Measurements from ENCODE around the gene SLC18A2. TPM values are rescaled to one million over a fixed set of nuclear protein-coding genes. Genes with fewer than 3 reads are reported as not detected.
"Not testable (repeated sequence)": the region's sequence is repeated elsewhere in the genome, so short reads cannot be mapped to it uniquely, and the experiment has no call there.

SLC18A2 gene
- total RNA-seq, 2 donors from 2014 or later: 1.2 to 1.6 TPM

DNA sequence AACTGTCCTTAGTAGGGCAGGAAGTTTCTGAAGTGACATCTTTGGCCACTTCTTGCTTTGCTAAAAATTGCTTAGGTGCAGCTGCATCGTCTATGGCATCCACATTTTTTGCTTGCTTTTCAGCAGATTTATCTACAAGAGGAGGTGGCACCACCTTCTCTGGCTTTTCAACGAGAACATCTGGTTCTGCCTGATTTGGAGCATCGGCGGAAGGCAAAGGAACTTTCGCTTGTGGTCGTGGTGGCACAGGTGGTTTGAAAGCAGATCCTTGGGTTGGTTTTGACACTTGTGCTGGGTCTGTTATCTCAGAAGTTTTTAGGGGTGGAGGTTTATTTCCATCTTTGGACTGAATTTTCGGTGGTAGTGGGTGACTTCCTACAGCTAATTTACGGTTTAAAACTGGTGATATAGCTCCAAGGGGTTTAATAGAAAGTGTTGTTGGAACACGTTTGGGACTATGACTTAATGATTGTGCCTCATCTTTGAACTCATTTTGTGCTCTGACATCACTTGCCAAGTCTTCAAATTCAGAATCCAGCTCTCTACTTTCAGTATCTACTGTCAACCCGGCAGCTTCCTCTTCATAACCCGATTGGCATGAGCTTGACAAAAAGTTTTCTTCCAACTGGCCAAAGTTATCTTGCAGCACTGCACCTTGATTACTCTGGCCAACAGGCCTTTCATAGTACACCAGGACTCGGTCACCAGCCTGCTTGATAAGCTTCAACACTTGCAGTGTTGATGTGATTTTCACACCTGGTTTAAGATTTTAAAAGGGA is 44.0 kb downstream of the SLC18A2 start:
- TF ChIP-seq, protein P1, sequence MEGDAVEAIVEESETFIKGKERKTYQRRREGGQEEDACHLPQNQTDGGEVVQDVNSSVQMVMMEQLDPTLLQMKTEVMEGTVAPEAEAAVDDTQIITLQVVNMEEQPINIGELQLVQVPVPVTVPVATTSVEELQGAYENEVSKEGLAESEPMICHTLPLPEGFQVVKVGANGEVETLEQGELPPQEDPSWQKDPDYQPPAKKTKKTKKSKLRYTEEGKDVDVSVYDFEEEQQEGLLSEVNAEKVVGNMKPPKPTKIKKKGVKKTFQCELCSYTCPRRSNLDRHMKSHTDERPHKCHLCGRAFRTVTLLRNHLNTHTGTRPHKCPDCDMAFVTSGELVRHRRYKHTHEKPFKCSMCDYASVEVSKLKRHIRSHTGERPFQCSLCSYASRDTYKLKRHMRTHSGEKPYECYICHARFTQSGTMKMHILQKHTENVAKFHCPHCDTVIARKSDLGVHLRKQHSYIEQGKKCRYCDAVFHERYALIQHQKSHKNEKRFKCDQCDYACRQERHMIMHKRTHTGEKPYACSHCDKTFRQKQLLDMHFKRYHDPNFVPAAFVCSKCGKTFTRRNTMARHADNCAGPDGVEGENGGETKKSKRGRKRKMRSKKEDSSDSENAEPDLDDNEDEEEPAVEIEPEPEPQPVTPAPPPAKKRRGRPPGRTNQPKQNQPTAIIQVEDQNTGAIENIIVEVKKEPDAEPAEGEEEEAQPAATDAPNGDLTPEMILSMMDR (IDR thresholded peaks at IDR 0.05): no peak
- H3K27ac ChIP-seq: no peak overlapping the region
- no peak overlapping the region for H3K4me3 ChIP-seq
- H3K36me3 ChIP-seq: no peaks in the 10 kb centered on the region
- intact Hi-C loops (cut with DNase I): no loop called here
- no peaks in the 10 kb centered on the region for H3K9me3 ChIP-seq
- H3K4me1 ChIP-seq: no peaks in the 10 kb centered on the region
- H3K9ac ChIP-seq (ENCODE audit: low read depth in 2 of 2, low read length in 2 of 2): no peak overlapping the region
- DNase-seq: no peak
- H3K27me3 ChIP-seq: no peaks in the 10 kb centered on the region

DNA sequence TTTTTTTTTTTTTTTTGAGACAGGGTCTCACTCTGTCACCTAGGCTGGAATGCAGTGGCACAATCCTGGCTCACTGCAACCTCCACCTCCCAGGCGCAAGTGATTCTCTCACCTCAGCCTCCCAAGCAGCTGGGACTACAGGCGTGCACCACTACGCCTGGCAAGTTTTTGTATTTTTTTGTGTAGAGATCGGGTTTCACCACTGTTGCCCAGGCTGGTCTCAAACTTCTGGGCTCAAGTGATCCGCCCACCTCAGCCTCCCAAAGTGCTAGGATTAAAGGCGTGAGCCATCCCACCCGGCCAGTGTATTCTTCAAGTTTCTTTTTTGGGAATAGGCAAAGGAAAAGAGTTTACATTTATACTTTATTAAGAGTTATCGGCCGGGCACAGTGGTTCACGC is 50.0 kb downstream of the SLC18A2 start:
- H3K9me3 ChIP-seq; H3K27ac ChIP-seq; intact Hi-C loops (cut with DNase I); H3K4me1 ChIP-seq; DNase-seq; H3K4me3 ChIP-seq; H3K27me3 ChIP-seq; H3K9ac ChIP-seq (ENCODE audit: low read depth in 2 of 2, low read length in 2 of 2); H3K36me3 ChIP-seq: not testable (repeated sequence)

DNA sequence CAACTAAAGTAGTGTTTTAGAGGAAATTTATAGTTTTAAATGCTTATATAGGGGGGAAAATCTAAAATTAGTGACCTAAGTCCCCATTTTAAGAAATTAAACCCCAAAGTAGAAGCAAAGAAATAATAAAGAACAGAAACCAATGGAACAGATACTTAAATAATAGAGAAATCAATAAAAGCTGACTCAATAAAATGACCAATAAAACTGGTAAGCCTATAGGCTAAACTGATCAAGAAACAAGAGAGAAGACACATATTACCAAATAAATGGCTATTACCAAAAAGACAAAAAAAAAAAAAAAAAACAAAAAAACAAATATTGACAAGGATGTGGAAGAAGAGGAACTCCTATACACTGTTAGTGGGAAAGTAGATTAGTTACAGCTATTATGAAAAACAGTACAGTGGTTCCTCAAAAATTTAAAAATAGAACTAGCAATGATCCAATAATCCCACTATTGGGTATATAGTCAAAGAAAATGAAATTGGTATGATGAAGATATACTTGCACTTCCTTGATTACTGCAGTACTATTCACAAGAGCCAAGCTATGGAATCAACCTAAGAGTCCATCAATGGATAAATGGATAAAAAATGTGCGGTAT is 53.2 kb downstream of the SLC18A2 start:
- no peak overlapping the region for H3K9ac ChIP-seq (ENCODE audit: low read depth in 2 of 2, low read length in 2 of 2)
- H3K27ac ChIP-seq: no peak overlapping the region
- no peaks in the 10 kb centered on the region for H3K27me3 ChIP-seq
- no peak overlapping the region for H3K4me3 ChIP-seq
- H3K4me1 ChIP-seq: no peaks in the 10 kb centered on the region
- H3K9me3 ChIP-seq: no peaks in the 10 kb centered on the region
- TF ChIP-seq, protein P1 (IDR thresholded peaks at IDR 0.05): no peak
- H3K36me3 ChIP-seq: no peaks in the 10 kb centered on the region
- intact Hi-C loops (cut with DNase I): no loop called here
- no peak for DNase-seq

DNA sequence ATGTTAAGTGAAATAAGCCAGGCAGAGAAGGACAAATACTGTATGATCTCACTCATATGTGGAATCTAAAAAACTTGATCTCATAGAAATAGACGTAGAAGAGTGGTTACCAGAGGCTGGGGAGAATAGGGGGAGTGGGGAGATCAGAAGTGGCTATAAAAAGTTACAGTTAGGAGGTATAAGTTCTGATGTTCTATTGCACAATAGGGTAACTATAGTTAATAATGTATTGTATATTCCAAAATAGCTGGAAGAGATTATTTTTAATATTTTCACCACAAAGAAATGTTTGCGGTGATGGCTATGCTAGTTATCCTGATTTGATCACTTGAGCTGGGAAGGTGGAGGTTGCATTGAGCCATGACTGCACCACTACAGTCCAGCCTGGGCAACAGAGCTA is 53.8 kb downstream of the SLC18A2 start:
- Histone ChIP-seq H3K27ac (no peak overlapping the region), H3K4me3 (no peak overlapping the region), H3K36me3 (no peaks in the 10 kb centered on the region), H3K9ac (ENCODE audit: low read depth in 2 of 2, low read length in 2 of 2) (no peak overlapping the region), H3K4me1 (no peaks in the 10 kb centered on the region), H3K27me3 (no peaks in the 10 kb centered on the region), H3K9me3 (no peaks in the 10 kb centered on the region)
- TF ChIP-seq, protein P1 (IDR thresholded peaks at IDR 0.05): no peak
- no peak for DNase-seq
- intact Hi-C loops (cut with DNase I): no loop called here

DNA sequence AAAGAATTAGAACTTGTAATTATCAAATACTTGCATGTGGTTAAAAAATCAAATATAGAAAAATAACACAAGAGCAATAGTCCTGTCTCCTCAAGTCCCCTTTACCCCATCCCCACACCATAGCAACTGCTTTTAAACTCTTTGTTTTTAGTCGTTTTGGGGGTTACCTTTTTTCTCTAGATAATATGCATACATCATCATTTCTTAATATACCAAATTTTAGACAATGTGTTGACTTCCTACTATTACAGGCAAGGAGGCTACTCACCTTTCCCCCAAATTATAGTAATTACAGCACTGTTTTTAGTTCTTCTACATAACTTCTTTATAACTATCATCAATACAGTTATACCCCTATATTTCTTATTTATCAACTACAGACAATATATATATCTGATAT is 57.3 kb downstream of the SLC18A2 start:
- intact Hi-C loops (cut with DNase I): no loop called here
- Histone ChIP-seq H3K4me3 (no peak overlapping the region), H3K27ac (no peak overlapping the region), H3K27me3 (no peaks in the 10 kb centered on the region), H3K36me3 (no peaks in the 10 kb centered on the region), H3K9ac (ENCODE audit: low read depth in 2 of 2, low read length in 2 of 2) (no peak overlapping the region), H3K4me1 (no peaks in the 10 kb centered on the region), H3K9me3 (no peaks in the 10 kb centered on the region)
- TF ChIP-seq, protein P1 (IDR thresholded peaks at IDR 0.05): no peak
- no peak for DNase-seq

DNA sequence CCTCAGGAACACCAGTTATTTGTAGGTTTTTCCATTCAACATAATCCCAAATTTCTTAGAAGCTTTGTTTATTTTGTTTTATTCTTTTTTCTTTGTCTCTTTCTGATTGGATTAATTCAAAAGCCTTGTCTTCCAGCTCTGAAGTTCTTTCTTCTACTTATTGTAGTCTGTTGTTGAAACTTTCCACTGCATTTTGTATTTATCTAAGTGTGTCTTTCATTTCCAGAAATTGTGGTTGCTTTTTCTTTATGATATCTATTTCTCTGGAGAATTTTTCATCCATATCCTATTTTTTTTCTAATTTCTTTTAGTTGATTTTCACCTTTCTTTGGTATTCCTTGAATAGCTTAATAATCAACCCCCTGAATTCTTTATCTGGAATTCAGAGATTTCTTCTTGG is 58.5 kb downstream of the SLC18A2 start:
- no peak overlapping the region for H3K27ac ChIP-seq
- TF ChIP-seq, protein P1 (IDR thresholded peaks at IDR 0.05): no peak
- no peaks in the 10 kb centered on the region for H3K27me3 ChIP-seq
- H3K36me3 ChIP-seq: no peaks in the 10 kb centered on the region
- H3K9ac ChIP-seq (ENCODE audit: low read depth in 2 of 2, low read length in 2 of 2): no peak overlapping the region
- DNase-seq: no peak
- H3K4me1 ChIP-seq: no peaks in the 10 kb centered on the region
- no peaks in the 10 kb centered on the region for H3K9me3 ChIP-seq
- no peak overlapping the region for H3K4me3 ChIP-seq
- intact Hi-C loops (cut with DNase I): no loop called here
